Left hindlimb (tissue), 1 donor: Measurements from ENCODE around the gene TCF7L2.
A peak's percentile ranks its signal among the peaks of the same experiment; 100 is the strongest.

Experiments used
- DNase-seq: peaks from one replicate; pipeline ENCODE4 v3.0.0-alpha.2; 2018

The TCF7L2 gene

DNA sequence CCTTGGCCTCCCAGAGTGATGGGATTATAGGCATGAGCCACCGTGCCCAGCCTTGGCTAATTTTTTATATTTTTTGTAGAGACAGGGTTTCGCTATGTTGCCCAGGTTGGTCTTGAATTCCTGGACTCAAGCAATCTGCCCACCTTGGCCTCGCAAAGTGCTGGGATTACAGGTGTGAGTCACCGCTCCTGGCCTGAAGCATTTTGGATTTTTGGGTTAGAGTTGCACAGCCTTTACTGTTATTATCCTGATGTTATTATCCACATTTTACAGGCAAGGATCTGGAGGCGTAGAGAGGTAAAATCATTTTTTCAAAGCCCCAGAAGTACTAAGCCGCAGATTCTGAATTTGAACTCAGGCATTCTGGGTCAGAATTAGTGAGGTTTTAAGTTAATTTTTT is 75.4 kb downstream of the TCF7L2 start:
- DNase-seq = peak; percentile 3

DNA sequence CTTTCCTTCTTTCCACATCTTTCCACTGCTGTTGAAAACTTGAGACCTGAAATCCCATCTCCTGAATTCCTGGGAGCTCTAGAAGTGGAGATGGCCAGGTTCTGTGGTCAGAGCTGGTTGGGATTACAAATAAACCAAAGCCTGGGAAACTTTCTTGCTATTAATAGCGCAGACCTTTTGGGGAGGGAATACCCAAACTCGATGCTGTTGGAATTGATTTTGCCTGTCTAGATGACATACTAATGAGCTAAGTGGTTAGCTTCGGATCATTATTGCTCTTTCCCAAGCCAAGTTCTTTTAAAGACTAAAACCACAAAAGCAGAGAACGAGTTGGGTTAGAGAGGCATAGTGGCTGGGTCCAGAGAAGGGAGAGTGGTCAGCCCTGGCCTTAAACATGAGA is 76.6 kb downstream of the TCF7L2 start:
- peak; percentile 29 for DNase-seq

DNA sequence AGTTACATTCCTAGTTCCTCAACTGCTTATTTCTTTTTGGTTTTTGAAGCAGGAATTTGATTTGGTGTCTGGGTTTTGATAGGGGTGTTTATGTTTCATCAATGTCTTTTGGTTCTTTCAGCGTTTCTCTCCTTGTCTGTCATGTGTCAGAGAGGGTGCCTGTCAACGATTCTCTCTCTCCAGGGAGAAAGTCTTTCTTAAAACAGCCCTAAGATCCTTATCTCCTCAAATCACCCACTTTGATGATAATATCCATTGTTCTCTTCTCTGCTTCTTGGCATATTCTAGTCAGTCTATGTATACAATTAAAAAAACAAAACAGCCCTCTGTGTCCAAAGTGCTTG is 77.2 kb downstream of the TCF7L2 start:
- DNase-seq = no peak

DNA sequence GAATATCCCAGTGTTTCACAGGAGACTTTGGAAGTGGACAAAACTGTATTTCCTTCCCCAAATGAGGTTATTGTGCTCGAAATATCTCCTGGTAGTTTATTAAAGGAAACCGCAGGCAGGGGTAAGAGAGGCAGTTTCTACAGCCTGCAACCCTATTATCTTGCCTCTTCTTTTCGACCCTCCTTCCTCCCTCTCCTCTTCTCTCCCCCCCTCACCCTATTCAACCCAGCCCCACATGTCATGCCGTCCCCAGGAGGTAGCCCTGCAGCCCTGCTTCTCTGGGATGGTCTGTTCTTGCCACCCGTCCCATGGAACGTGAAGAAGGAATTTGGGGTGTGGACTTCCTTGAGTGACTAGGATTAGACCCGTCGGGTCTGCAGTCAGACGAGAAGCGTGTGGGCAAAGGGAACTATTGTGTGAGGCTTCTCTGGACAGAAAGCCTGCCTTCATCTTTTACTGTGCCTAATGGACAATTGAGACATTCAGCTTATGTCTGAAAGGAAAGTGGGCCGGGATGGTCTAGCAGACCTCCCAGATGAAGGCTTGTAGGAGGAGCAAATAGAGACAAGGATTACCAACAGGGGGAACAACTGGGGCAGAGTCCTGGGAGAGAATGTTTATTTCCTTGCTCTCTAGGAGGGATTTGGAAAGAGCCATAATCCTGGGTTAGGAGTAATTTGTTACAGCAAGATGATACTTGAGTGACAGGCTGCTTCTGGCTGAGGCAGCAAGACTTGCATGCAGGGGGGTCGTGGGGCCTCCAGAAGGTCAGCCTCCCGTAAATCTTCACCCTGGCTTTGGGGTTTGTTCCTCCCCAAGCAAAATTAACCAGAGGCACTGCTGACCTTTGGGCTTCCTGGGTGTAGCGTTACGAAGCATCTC is 77.8 kb downstream of the TCF7L2 start:
- DNase-seq = peak; percentile 47

DNA sequence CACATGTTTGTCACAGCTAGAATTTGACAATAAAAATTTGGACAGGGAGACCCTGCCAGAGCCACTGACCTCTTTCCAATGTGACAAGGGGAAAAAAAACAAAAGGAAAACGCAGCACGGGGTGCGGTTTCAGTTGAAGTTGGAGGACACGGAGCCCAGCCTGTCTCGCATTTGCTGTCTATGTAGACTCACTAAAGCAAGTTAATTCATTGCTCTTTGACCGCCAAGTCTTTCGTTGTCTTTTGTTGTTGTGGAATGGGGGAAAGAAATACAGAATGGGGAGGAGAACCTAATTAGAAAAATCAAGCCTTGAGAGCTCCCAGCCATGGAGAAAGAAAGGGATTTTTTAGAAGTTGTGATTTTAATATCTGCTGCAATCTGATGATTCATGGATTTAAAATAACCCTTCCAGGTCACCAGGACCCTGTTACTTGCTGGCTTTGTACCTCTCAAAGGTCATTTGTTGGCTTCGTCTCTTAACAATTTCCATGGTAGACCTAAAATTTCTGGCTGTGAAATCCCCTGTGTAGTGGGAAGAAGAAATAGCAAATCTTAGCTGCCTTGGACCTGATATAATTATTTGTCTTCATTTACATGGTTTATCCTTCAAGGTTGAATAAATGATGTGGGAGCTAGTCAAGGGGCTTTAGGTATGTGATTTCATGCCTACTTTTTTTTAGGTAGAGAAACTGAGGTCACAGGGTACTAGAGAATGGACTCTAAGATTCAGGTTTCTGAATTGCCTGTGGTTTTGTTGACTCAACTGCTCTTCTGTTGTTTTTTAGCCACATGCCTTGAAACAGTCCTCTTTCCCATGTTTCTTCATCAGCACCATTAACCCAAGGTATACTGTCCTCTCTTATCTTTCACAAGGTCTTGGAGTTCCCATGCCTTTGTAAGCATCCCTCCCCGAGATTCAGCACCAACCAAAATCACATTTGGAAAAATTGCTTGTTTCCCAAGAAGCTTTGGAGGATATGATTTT is 78.7 kb downstream of the TCF7L2 start:
- DNase-seq = no peak

DNA sequence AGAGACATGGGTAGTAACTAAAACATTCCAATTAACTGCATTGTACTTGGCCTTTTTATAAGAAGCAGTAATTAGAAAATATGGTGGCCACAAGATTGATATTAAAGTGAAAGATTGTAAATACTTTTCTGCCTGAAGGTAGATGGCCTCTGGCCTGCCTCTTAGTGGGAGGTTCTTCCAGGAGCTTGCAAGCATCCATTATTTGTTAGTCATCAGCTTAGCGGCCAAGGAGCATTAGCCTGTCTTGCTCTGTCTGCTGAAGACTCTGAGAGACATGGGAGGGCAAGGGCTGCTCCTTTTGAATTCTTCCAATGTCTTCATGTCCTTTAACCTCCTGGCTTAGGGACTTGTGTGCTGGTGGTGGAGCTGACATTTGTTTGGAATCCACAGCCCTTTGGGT is 80.4 kb downstream of the TCF7L2 start:
- DNase-seq = no peak

DNA sequence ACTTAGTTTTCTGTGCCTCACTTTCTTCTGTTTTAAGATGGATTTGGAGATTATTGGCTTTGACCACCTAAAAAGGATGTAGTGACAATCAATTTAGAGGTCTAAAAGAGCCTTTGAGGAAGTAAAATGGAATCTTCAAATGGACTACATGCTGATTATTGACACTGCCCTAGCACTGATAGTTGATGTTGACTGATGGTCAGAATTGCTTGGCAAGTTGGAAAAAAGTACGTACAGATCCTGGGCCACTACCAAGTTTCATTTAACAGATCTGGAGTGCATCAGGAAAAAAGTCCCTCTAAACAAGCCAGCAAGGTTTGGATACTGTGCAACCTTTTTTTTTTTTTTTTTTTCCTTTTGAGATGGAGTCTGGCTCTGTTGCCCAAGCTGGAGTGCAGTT is 81.1 kb downstream of the TCF7L2 start:
- DNase-seq = no peak

DNA sequence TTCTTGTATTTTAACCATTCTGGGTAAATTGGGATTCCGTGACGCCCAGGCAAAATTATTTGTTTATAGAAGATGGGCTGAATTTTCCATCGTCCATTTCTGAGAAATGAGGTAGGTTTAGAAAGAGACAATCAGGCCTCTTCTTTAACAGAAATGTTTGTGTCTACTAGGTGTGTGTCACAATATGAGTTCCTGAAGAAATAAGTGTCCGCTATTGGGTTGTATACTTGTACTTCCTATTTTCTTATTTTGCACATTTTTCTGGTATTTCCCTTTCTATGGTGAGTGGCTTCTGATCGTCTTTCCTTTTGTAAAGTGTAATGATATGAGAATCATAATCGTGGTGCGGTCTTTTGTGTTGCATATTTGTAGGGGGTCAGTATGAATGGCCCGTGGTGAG is 83.9 kb downstream of the TCF7L2 start:
- DNase-seq = no peak

DNA sequence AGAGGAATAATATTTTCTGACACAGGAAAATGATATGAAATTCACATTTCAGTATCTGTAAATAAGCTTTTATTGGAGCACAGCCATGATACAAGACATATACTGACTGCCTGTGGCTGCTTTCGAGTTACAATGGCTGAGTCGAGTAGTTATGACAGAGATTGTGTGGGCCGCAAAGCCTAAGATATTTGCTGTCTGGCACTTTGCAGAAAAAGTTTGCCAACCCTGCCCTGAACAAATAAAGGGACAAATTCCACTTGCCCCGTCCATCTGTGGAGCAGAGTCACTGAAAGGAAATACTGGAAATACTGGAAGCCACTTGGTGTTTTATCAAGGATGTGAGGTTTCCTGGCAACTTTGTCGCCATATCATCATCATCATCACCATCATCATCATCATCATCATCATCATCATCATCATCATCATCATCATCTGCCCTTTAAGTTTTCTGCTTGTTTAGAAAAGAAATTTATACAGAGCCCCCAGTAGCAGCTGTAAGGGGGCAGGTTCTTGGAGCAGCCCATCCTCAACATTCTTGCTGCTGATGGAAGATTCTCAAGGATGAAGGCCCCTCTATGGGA is 85.8 kb downstream of the TCF7L2 start:
- peak; percentile 36 for DNase-seq

DNA sequence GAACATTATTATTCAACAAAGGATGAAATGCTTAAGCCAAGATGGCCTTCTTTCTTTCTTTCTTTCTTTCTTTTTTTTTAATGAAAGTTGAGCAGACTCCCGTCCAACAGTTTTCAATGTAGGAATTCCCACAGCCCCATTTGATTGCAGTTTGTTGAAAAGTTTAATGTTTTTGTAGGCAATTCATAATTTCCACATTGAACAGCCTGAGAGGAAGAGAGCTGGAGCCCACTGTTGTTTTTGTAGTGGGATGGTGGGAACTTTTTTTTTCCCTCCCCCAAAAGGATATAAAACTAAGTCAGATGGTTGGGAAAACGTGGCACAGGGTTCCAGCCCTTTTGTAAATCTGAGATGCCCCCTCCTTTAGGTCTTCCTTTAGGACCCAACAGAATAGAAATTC is 86.6 kb downstream of the TCF7L2 start:
- peak; percentile 33 for DNase-seq

DNA sequence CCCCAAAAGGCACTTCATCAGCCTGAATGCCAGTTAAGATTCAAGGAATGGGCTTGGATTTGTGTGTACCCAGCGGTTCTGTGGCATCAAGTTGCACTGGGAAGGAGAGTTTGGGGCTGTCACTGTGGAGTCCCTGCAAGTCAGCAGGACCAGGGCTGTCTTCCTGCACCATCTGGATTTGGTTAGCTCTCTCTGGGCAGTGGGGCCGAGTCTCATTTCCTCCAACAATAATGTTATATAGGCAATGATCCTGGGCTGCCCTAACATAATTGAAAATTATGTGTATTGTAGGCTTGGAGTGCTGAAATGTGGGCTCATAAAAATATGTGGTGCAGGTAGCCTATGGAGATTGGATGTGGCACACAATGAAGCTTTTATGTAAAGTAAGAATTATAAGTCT is 87.2 kb downstream of the TCF7L2 start:
- DNase-seq = peak; percentile 56

DNA sequence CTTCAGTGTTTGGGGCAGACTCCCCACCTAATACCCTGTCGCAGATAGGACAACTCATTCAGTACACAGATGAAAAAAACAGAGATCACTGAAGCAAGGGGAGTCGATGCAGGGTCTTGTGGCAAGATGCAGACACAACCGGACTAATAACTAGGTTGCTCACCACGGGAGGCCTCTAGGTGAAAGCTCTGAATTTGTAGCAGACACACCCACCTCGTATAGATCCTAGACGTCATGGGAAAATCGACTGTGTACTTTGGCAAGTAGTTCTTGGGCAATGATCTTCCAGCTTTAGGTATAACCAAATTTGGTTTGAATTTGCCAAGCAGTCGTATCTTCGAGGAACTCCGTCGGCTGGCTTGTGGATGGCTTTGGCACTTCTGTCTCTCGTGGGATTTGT is 88.1 kb downstream of the TCF7L2 start:
- DNase-seq = peak; percentile 26

DNA sequence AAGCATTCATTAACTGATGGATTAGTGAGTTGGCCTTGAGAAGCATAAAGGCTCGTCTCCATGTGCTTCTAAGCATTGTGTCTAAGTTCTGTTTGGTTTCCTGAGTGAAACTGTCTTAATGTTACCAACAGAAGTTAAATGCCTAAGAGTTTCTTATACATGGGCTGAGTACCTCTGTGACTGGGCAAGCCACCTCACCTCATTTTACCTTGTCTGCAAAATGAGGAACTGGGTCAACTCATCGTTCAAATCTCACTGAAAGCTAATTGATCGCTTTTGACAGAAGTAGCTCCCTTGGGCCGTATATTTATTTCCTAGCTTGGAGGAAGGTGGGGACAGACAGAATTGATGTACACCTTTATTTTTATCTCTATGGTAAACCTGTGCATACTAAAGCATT is 88.9 kb downstream of the TCF7L2 start:
- DNase-seq = no peak

DNA sequence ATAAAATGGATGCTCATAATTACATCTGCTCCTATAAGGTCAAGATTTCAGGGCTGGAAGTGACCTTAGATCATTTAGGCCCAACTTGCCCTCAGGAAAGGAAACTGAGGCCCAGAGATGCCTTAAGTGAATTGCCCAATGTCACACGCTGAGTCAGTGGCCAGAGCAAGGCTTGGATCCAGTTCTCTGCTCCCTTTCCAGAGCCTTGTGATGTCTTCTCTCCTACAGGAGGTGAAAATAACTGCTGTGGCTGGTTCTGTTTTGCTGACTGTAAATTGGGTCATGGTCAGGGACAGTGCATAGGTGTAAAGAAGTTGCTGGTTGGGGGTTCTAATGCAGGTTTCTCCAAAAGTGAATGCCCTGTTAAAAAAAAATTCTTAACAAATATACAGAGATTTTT is 91.3 kb downstream of the TCF7L2 start:
- DNase-seq = peak; percentile 11

DNA sequence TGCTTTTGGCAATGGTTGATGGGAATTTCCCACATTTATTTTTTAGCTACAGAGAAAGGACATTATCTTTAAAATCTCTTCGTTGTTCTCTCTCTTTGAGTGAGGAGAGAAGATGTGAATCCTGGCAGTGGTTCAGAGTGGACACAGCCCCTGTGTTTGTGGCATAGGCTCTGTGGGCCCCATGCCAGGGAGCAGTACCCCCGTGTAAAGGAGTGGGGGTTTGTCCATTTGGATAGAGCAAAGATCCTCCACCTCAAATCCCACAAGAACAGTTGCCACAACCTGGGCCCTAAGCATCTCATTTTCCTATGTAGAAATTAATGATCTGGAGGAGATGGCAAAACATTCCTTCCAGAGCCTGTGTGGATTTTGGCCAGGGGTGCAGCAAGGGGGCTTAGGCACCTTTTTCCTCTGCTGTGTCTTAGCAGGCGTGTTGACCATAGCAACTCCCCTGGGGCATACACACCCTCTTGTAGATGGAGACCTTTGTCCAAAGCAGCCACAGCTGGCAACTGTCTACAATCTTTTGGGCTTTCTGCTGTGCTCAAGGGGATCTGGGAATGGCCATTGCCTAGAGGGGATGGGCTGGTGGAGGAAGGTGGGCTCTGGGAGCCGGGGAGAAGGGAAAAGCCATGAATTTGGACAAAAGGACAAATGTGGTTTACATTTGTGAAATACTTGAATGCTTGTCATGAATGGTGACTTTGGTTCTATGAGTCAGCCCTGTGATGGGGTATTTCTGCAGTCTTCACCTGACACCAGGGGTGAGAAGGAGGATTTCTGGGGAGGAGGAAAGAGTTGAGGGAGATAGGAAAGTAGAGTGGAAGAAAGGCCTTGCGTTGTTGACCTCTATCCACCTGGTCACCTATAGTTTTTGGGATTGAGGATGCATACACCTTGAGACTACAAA is 92.0 kb downstream of the TCF7L2 start:
- peak; percentile 12 for DNase-seq

DNA sequence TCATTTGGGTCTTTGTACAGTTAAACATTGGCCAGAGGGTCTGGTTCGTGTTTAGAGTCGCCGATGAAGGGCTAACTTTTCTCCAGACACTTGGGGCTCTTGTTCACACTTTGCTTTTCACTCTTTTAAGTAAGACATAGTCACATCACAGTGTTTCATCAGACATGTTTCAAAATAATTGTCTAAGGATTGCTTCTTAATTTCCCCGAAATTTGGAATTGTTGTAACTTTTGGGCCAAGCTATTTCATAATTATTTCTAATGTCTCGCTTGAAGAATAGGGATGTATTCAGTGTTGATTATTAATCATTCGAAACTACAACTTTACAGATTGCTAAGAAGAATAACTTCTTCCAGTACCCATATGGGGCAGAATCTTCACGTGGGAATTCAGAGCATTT is 92.8 kb downstream of the TCF7L2 start:
- DNase-seq = no peak

DNA sequence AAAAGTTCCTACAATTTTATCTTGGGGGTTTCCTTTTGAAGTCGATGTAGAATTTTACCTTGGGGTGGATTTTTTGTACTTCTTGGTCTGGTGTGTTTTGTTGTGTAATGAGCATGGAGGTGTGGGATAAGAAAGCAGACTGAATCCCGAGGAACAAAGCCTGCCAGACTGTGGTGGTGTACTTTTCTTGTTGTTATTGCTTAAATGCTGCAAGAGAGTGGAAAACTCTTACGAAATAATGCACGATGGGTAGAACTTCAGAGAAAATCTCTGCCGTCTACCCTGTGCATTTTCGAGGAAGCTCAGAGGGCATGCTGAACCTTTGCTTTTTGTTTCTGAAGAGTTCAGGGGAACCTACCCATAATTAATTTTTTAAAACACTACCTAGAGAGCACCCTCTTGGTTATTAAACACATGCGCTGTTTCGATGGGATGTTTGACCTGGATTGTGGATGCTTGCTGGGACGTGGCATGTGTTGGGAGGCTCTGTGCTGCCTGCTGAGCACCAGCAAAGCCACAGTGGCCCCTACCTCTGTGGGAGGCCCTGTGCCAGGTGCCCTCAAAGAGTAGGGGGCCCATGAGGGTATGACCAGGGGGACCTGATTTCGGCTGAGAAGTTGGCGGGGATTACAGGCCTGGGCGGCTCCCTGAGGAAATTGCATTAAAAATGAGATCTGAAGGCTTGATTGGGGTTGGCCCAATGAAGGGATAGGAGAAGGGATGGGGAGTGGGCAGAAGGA is 94.1 kb downstream of the TCF7L2 start:
- DNase-seq = no peak

DNA sequence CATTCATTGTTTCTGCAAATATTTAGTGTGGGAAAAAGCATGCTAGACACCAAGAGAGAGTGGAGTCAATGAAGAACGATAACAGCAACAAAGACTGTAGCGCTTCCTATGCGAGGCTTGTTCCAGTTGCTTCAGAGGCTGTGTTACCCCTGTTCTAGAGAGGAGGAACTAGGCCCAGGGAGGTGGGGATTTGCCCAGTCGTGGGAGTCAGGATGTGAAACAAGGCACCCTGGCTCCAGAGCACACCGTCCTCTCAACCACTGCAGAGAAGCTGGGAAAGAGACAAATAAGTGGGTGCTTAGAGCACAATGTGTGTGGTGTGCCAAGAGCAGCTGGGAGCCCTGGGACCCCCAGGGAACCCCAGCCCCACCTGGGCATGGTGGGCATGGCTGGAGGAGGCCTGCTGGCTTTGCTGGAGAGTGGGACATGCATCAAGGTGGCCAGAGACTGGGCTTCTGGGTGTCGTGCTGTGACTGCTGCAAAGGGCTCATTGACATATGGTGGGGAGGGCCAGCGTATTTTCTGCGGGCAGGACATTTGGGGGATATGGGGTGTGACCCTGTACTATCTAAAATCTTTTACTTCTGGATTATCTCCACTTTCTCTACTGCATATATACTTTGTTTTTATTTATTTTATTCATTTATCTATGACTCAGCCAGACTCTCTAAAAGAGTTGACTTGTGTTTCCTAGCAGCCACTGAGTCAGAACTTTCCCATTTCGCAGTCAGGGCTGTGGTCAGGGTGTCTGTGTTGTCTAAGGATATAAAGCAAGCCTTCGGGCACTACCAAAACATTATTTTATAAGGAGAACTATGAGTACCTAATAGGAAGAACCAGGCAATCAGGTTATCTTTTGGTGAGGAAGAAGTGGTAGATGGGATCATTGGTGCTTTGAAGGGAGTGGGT is 95.4 kb downstream of the TCF7L2 start:
- DNase-seq = no peak

DNA sequence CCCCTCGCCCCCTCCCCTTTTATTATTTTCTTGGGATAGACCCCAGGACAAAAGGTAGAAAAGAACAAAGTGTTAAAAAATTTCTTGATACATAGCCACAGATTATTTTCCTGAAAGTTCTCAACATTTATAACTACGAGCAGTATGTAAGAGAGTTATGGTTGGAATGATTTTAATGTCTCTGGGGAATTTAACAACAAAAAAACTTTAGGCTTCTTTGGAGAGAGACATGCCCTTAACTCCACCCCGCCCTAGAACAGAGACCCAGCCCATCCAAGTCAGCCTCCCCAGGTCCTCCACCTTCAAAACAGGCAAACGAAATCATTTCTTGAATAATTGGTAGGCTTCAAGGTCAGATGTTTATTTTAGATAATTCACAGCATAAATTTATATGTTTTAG is 97.1 kb downstream of the TCF7L2 start:
- no peak for DNase-seq

DNA sequence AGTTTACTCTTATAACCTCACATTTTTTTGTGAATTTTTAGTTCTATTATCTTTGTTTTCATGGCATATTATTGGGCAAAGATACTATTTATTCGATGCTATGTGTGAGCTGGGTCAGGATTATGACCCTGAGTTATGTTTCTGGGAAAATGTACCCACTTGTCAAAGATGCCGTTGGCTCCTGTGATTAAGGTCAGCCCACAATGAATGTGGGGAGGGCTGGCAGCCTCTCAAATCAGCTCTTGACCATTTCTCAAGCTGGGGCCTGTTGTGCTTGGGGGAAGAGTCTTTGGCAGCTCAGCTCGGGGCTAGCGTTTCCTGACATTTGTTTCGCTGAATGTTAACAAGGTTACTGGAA is 97.5 kb downstream of the TCF7L2 start:
- DNase-seq = peak; percentile 63
